ENCODE measurements around the gene PICALM. TPM values are rescaled to one million over a fixed set of nuclear protein-coding genes. Genes with fewer than 3 reads are reported as not detected.

The PICALM gene
- total RNA-seq, 2 donors from 2014 or later: 395 to 488 TPM

- no peak for ATAC-seq (ENCODE audit: insufficient number of reproducible peaks, low FRiP score, low read depth)
- no peak for DNase-seq (ENCODE audit: low spot score)
- no peak overlapping the region for H3K4me3 ChIP-seq
- H3K27ac ChIP-seq: no peak overlapping the region
- H3K27me3 ChIP-seq (replicated peaks; ENCODE audit: insufficient read depth): no peaks in the 10 kb centered on the region
- TF ChIP-seq, protein P1, sequence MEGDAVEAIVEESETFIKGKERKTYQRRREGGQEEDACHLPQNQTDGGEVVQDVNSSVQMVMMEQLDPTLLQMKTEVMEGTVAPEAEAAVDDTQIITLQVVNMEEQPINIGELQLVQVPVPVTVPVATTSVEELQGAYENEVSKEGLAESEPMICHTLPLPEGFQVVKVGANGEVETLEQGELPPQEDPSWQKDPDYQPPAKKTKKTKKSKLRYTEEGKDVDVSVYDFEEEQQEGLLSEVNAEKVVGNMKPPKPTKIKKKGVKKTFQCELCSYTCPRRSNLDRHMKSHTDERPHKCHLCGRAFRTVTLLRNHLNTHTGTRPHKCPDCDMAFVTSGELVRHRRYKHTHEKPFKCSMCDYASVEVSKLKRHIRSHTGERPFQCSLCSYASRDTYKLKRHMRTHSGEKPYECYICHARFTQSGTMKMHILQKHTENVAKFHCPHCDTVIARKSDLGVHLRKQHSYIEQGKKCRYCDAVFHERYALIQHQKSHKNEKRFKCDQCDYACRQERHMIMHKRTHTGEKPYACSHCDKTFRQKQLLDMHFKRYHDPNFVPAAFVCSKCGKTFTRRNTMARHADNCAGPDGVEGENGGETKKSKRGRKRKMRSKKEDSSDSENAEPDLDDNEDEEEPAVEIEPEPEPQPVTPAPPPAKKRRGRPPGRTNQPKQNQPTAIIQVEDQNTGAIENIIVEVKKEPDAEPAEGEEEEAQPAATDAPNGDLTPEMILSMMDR (IDR thresholded peaks at IDR 0.05): no peak
- H3K9me3 ChIP-seq: no peaks in the 10 kb centered on the region
- H3K4me1 ChIP-seq (ENCODE audit: control insufficient read depth in 1 of 2, low read depth in 2 of 2): peaks cover 16 to 21% of the 10 kb centered on the region in 2 donors
- H3K36me3 ChIP-seq: no peaks in the 10 kb centered on the region
These were observed 123.1 kb downstream of the PICALM start for GRCh38 chr11:85945788-85946187.

GRCh38 chr11:85945296-85945695, 123.6 kb downstream of the PICALM start:
- Histone ChIP-seq H3K9me3 (no peaks in the 10 kb centered on the region), H3K27ac (no peak overlapping the region), H3K27me3 (replicated peaks; ENCODE audit: insufficient read depth) (no peaks in the 10 kb centered on the region), H3K36me3 (no peaks in the 10 kb centered on the region), H3K4me3 (no peak overlapping the region), H3K4me1 (ENCODE audit: control insufficient read depth in 1 of 2, low read depth in 2 of 2) (peaks cover 16 to 21% of the 10 kb centered on the region in 2 donors)
- TF ChIP-seq, protein P1 (IDR thresholded peaks at IDR 0.05): no peak
- ATAC-seq (ENCODE audit: insufficient number of reproducible peaks, low FRiP score, low read depth) (no peak), DNase-seq (ENCODE audit: low spot score) (no peak)

GRCh38 chr11:85941380-85941973, 127.4 kb downstream of the PICALM start:
- Histone ChIP-seq H3K27ac (no peak overlapping the region), H3K4me3 (no peak overlapping the region), H3K36me3 (no peaks in the 10 kb centered on the region), H3K9me3 (no peaks in the 10 kb centered on the region), H3K4me1 (ENCODE audit: control insufficient read depth in 1 of 2, low read depth in 2 of 2) (no peaks in the 10 kb centered on the region), H3K27me3 (replicated peaks; ENCODE audit: insufficient read depth) (no peaks in the 10 kb centered on the region)
- TF ChIP-seq, protein P1 (IDR thresholded peaks at IDR 0.05): peak; percentile 67
- ATAC-seq (ENCODE audit: insufficient number of reproducible peaks, low FRiP score, low read depth): peak; percentile 7
- no peak for DNase-seq (ENCODE audit: low spot score)

DNA sequence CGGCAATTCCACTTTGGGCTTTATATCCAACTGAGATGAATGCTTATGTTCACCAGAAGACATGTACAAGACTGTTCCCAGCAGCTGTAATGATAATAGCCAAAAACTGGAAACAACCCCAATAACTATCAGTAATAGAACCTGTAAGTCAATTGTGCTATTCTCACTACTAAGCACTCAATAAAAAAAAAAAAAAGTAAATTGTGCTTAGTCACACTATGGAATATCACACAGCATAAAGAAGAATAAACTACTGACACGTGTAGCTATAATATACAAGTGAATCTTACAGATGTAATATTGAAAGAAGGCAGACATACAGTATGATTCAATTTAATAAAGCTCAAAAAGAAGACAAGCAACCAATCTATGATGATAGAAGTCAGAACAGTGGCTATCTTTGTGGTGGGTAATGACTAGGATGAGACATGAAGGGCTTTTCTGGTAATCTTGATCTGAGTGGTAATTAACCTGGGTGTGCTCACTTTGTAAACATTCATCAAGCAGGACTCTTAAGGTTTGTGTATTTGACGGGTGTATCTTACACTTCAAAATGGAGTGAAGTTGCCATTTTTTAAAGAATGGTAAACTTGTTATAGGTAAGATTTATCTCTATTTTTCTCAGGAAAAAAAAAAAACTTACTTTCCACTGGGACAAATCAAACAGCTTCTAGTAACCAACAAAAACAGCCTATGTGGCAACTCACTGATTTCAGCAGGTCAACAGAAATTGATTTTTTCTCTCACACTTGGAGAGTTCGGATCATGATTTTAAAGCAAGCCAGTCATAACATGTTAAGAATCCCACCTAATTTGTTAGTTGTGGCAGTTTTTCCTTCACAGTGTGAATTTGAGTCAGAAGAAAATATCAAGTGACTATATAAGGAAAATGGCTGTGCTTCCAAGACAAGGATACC, 129.5 kb downstream of the PICALM start:
- no peaks in the 10 kb centered on the region for H3K9me3 ChIP-seq
- DNase-seq (ENCODE audit: low spot score) (no peak), ATAC-seq (ENCODE audit: insufficient number of reproducible peaks, low FRiP score, low read depth) (no peak)
- no peak overlapping the region for H3K27ac ChIP-seq
- TF ChIP-seq, protein P1 (IDR thresholded peaks at IDR 0.05): no peak
- H3K4me3 ChIP-seq: no peak overlapping the region
- H3K4me1 ChIP-seq (ENCODE audit: control insufficient read depth in 1 of 2, low read depth in 2 of 2): no peaks in the 10 kb centered on the region
- H3K36me3 ChIP-seq: no peaks in the 10 kb centered on the region
- no peaks in the 10 kb centered on the region for H3K27me3 ChIP-seq (replicated peaks; ENCODE audit: insufficient read depth)

GRCh38 chr11:85937835-85938234, 131.0 kb downstream of the PICALM start:
- TF ChIP-seq, protein P1 (IDR thresholded peaks at IDR 0.05): no peak
- no peak overlapping the region for H3K27ac ChIP-seq
- ATAC-seq (ENCODE audit: insufficient number of reproducible peaks, low FRiP score, low read depth): no peak

More at GRCh38 chr11:85937835-85938234, 131.0 kb downstream of the PICALM start:
- no peak for DNase-seq (ENCODE audit: low spot score)
- no peaks in the 10 kb centered on the region for H3K4me1 ChIP-seq (ENCODE audit: control insufficient read depth in 1 of 2, low read depth in 2 of 2)
- H3K36me3 ChIP-seq: no peaks in the 10 kb centered on the region
- no peak overlapping the region for H3K4me3 ChIP-seq
- H3K9me3 ChIP-seq: no peaks in the 10 kb centered on the region
- no peaks in the 10 kb centered on the region for H3K27me3 ChIP-seq (replicated peaks; ENCODE audit: insufficient read depth)

Measured in thoracic aorta (tissue), 2 donors.